ENCODE results near the gene SPATA2L. TPM values are rescaled to one million over a fixed set of nuclear protein-coding genes. Genes with fewer than 3 reads are reported as not detected.

SPATA2L gene
- total and polyA plus RNA-seq, 2 of the 13 experiments (the other 11 are each of a cell fraction or from before 2014, with no cell fraction given): 9.1 to 20.7 TPM

DNA sequence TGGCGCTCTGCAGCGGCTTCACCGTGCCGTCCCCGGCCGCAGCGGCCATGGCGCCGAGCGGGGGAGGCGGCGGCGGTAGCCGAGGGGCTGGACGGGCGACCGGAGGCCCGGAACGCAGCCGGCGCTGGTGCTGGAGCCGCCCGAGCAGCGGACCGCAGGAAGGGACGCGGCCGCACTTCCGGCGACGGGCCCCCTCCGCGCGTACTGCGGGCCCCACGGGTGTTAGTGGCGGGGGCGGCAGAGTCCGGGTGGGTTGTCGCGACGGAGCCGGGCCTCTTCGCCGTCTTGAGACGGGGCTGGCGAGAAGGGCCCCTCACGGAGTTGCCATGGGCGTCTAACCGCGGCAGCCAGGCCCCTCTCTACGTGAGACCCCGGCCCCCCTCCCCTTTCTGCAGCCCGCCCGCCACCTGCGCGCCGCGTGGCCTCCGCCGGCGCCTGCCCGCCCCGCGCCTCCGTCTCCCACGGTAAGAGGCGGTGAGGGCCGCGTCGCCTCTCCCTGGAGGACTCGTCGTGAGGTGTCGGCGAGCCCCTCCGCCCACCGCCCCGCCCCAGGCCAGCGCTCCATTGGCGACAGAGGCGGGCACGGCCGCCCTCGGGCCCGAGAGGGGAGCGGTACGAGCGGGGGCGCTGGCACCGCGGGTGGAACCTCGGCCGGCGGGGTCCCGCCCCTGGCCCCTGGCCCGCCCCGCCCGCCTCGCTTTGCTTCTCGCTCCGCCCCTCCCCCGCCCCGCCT is 19.5 kb upstream of the SPATA2L start, which contains the start of the genes VPS9D1 and ZNF276 (continued):
- TF ChIP-seq MBNL3 (CRISPR knock-in tag; conservative IDR thresholded peaks at IDR 0.05) (no peak), PTBP1 (IDR thresholded peaks at IDR 0.05; ENCODE audit: low read depth, low read length, poor library complexity, severe bottlenecking) (no peak), STAT5B (CRISPR knock-in tag; IDR thresholded peaks at IDR 0.05) (peak; percentile 27; the same call in 1 of the 2 replicates), FOXP4 (CRISPR knock-in tag; IDR thresholded peaks at IDR 0.05) (peak; percentile 46; the same call in 1 of the 2 replicates), ZNF678 (CRISPR knock-in tag; IDR thresholded peaks at IDR 0.05) (peak; percentile 86), ZNF546 (CRISPR knock-in tag; conservative IDR thresholded peaks at IDR 0.05) (peak; percentile 75; the same call in 1 of the 2 replicates), ZNF747 (CRISPR knock-in tag; IDR thresholded peaks at IDR 0.05; ENCODE audit: borderline replicate concordance) (peak; percentile 77), ZNF589 (CRISPR knock-in tag; conservative IDR thresholded peaks at IDR 0.05) (peak; percentile 46; the same call in 1 of the 2 replicates), KLF13 (CRISPR knock-in tag; IDR thresholded peaks at IDR 0.05) (no peak), ZNF205 (CRISPR knock-in tag; IDR thresholded peaks at IDR 0.05) (0 out of 2 replicates have a peak, but pooled peaks have one; percentile 77), ZNF598 (CRISPR knock-in tag; IDR thresholded peaks at IDR 0.05; ENCODE audit: borderline replicate concordance) (no peak), FOXO4 (CRISPR knock-in tag; conservative IDR thresholded peaks at IDR 0.05) (no peak), SOX6 (IDR thresholded peaks at IDR 0.05) (no peak), SOX6 (CRISPR knock-in tag; IDR thresholded peaks at IDR 0.05) (peak; percentile 4; the same call in 1 of the 2 replicates), ZNF841 (CRISPR knock-in tag; IDR thresholded peaks at IDR 0.05; ENCODE audit: borderline replicate concordance) (peak; percentile 17; the same call in 1 of the 2 replicates), RFX3 (CRISPR knock-in tag; IDR thresholded peaks at IDR 0.05) (no peak), CEBPB (IDR thresholded peaks at IDR 0.05; ENCODE audit: borderline replicate concordance, low read depth, low read length) (no peak), ZNF281 (CRISPR knock-in tag; IDR thresholded peaks at IDR 0.05; ENCODE audit: borderline replicate concordance) (no peak), FOXM1 (CRISPR knock-in tag; IDR thresholded peaks at IDR 0.05) (peak; percentile 29; the same call in 1 of the 2 replicates), RXRA (CRISPR knock-in tag; IDR thresholded peaks at IDR 0.05) (0 out of 2 replicates have a peak, but pooled peaks have one; percentile 55)
- TF ChIP-seq, protein P1, sequence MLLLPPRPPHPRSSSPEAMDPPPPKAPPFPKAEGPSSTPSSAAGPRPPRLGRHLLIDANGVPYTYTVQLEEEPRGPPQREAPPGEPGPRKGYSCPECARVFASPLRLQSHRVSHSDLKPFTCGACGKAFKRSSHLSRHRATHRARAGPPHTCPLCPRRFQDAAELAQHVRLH (CRISPR knock-in tag; IDR thresholded peaks at IDR 0.05; ENCODE audit: borderline replicate concordance, low read depth): peak; percentile 75
- TF ChIP-seq, protein P2, sequence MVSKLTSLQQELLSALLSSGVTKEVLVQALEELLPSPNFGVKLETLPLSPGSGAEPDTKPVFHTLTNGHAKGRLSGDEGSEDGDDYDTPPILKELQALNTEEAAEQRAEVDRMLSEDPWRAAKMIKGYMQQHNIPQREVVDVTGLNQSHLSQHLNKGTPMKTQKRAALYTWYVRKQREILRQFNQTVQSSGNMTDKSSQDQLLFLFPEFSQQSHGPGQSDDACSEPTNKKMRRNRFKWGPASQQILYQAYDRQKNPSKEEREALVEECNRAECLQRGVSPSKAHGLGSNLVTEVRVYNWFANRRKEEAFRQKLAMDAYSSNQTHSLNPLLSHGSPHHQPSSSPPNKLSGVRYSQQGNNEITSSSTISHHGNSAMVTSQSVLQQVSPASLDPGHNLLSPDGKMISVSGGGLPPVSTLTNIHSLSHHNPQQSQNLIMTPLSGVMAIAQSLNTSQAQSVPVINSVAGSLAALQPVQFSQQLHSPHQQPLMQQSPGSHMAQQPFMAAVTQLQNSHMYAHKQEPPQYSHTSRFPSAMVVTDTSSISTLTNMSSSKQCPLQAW (CRISPR knock-in tag; IDR thresholded peaks at IDR 0.05): no peak
